MM.1S (cell line): Measurements from ENCODE around the gene CYRIA.

ENCODE experiments used
- DNase-seq: peaks from one replicate; pipeline ENCODE4 v3.0.0-alpha.2; 2015
- H2AFZ ChIP-seq: fragments of 300-600 bp; sonication (generic); 2 replicates; pipeline ENCODE4 v1.6.0; 2016; ENCODE audit warnings: antibody characterized with exemption, low read length
- H3F3A ChIP-seq: fragments of 300-600 bp; sonication (generic); 2 replicates; pipeline ENCODE4 v1.6.1; 2016; ENCODE audit warnings: mild to moderate bottlenecking, antibody characterized with exemption, low read length, moderate library complexity, mixed read lengths; ENCODE audit not compliant: insufficient read depth
- H3K27ac ChIP-seq: fragments of 300-600 bp; sonication (generic); 2 replicates; pipeline ENCODE4 v1.5.1; 2016; ENCODE audit warnings: mild to moderate bottlenecking, low read length
- H3K27me3 ChIP-seq: fragments of 300-600 bp; sonication (generic); replicated peaks from 2 replicates; pipeline ENCODE4 v1.6.0; 2016; ENCODE audit warnings: low read length; ENCODE audit not compliant: insufficient read depth
- H3K36me3 ChIP-seq: fragments of 300-600 bp; sonication (generic); replicated peaks from 2 replicates; pipeline ENCODE4 v1.6.1; 2016; ENCODE audit warnings: mild to moderate bottlenecking, low read length, mixed read lengths; ENCODE audit not compliant: insufficient read depth
- H3K4me1 ChIP-seq: fragments of 300-600 bp; sonication (generic); 2 replicates; pipeline ENCODE4 v1.6.1; 2016; ENCODE audit warnings: low read length, mixed read lengths
- H3K4me2 ChIP-seq: fragments of 300-600 bp; sonication (generic); 2 replicates; pipeline ENCODE4 v1.6.0; 2016; ENCODE audit warnings: low read depth, low read length
- H3K4me3 ChIP-seq: fragments of 300-600 bp; sonication (generic); 2 replicates; pipeline ENCODE4 v1.5.1; 2016; ENCODE audit warnings: low read length, mixed read lengths
- H3K79me2 ChIP-seq: fragments of 300-600 bp; sonication (generic); 2 replicates; pipeline ENCODE4 v1.6.1; 2016; ENCODE audit warnings: mixed run types, low read length, mixed read lengths
- H3K9ac ChIP-seq: fragments of 300-600 bp; sonication (generic); 2 replicates; pipeline ENCODE4 v1.6.1; 2016; ENCODE audit warnings: low read length, mixed read lengths
- H3K9me2 ChIP-seq: fragments of 300-600 bp; sonication (generic); replicated peaks from 2 replicates; pipeline ENCODE4 v1.6.1; 2016; ENCODE audit warnings: mild to moderate bottlenecking, low read length, mixed read lengths; ENCODE audit not compliant: insufficient read depth
- H3K9me3 ChIP-seq: fragments of 300-600 bp; sonication (generic); replicated peaks from 2 replicates; pipeline ENCODE4 v1.6.1; 2016; ENCODE audit warnings: mild to moderate bottlenecking, low read length, mixed read lengths; ENCODE audit not compliant: insufficient read depth
- H4K20me1 ChIP-seq: fragments of 300-600 bp; sonication (generic); 2 replicates; pipeline ENCODE4 v1.6.1; 2016; ENCODE audit warnings: mild to moderate bottlenecking, low read length, moderate library complexity, mixed read lengths; ENCODE audit not compliant: insufficient read depth
- EZH2 ChIP-seq: fragments of 300-600 bp; sonication (generic); optimal IDR thresholded peaks from 2 replicates; pipeline ENCODE3; 2017; ENCODE audit warnings: low read depth, mild to moderate bottlenecking, antibody characterized with exemption, low read length, mixed read lengths
- EZH2phosphoT487 ChIP-seq: fragments of 300-600 bp; sonication (generic); IDR thresholded peaks from 2 replicates; pipeline ENCODE4 v1.6.1; 2018; ENCODE audit warnings: antibody characterized with exemption, low read length
- TF ChIP-seq, protein P1 (sequence below): fragments of 300-600 bp; sonication (generic); IDR thresholded peaks from 2 replicates; pipeline ENCODE4 v1.5.1; 2016; ENCODE audit warnings: antibody characterized with exemption, low read length, mixed read lengths

CYRIA gene

GRCh38 chr2:16647992-16648617, 17.5 kb downstream of the CYRIA start:
- H3K4me3 ChIP-seq = no peak overlapping the region
- H3K79me2 ChIP-seq = no peaks in the 10 kb centered on the region
- DNase-seq = no peak
- H4K20me1 ChIP-seq = no peaks in the 10 kb centered on the region
- no peak overlapping the region for H2AFZ ChIP-seq
- no peak overlapping the region for H3K4me2 ChIP-seq
- no peaks in the 10 kb centered on the region for H3K9me3 ChIP-seq
- TF ChIP-seq, protein P1, sequence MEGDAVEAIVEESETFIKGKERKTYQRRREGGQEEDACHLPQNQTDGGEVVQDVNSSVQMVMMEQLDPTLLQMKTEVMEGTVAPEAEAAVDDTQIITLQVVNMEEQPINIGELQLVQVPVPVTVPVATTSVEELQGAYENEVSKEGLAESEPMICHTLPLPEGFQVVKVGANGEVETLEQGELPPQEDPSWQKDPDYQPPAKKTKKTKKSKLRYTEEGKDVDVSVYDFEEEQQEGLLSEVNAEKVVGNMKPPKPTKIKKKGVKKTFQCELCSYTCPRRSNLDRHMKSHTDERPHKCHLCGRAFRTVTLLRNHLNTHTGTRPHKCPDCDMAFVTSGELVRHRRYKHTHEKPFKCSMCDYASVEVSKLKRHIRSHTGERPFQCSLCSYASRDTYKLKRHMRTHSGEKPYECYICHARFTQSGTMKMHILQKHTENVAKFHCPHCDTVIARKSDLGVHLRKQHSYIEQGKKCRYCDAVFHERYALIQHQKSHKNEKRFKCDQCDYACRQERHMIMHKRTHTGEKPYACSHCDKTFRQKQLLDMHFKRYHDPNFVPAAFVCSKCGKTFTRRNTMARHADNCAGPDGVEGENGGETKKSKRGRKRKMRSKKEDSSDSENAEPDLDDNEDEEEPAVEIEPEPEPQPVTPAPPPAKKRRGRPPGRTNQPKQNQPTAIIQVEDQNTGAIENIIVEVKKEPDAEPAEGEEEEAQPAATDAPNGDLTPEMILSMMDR = no peak
- no peak for TF ChIP-seq EZH2phosphoT487
- H3K27me3 ChIP-seq = no peaks in the 10 kb centered on the region
- no peaks in the 10 kb centered on the region for H3K9me2 ChIP-seq
- H3K27ac ChIP-seq = no peak overlapping the region
- H3K36me3 ChIP-seq = no peaks in the 10 kb centered on the region
- no peak overlapping the region for H3K9ac ChIP-seq
- H3K4me1 ChIP-seq = no peaks in the 10 kb centered on the region
- H3F3A ChIP-seq = no peaks in the 10 kb centered on the region

- no peaks in the 10 kb centered on the region for H3K27me3 ChIP-seq
- H3K4me3 ChIP-seq = no peak overlapping the region
- H4K20me1 ChIP-seq = no peaks in the 10 kb centered on the region
- no peaks in the 10 kb centered on the region for H3F3A ChIP-seq
- no peaks in the 10 kb centered on the region for H3K79me2 ChIP-seq
- H3K9me3 ChIP-seq = no peaks in the 10 kb centered on the region
- H3K9me2 ChIP-seq = no peaks in the 10 kb centered on the region
- H3K9ac ChIP-seq = no peak overlapping the region
- H3K36me3 ChIP-seq = no peaks in the 10 kb centered on the region
- H2AFZ ChIP-seq = no peak overlapping the region
- no peak for DNase-seq
- TF ChIP-seq EZH2 = no peak
- no peak for TF ChIP-seq EZH2phosphoT487
- TF ChIP-seq, protein P1 = no peak
- H3K4me2 ChIP-seq = no peak overlapping the region
- no peaks in the 10 kb centered on the region for H3K4me1 ChIP-seq
- no peak overlapping the region for H3K27ac ChIP-seq
Observed at GRCh38 chr2:16645775-16646559, 19.7 kb downstream of the CYRIA start.

- no peaks in the 10 kb centered on the region for H3K4me1 ChIP-seq
- no peaks in the 10 kb centered on the region for H3K9me2 ChIP-seq
- TF ChIP-seq, protein P1 = no peak
- TF ChIP-seq EZH2 (no peak), EZH2phosphoT487 (no peak)
- no peak for DNase-seq
- no peak overlapping the region for H3K27ac ChIP-seq
- H3K4me2 ChIP-seq = no peak overlapping the region
- no peak overlapping the region for H3K4me3 ChIP-seq
- no peak overlapping the region for H2AFZ ChIP-seq
- H3K9ac ChIP-seq = no peak overlapping the region
- no peaks in the 10 kb centered on the region for H3F3A ChIP-seq
- H3K79me2 ChIP-seq = no peaks in the 10 kb centered on the region
- no peaks in the 10 kb centered on the region for H3K27me3 ChIP-seq
- no peaks in the 10 kb centered on the region for H4K20me1 ChIP-seq
- H3K36me3 ChIP-seq = no peaks in the 10 kb centered on the region
- no peaks in the 10 kb centered on the region for H3K9me3 ChIP-seq
Observed at GRCh38 chr2:16645088-16645487, 20.5 kb downstream of the CYRIA start.
